GM21529 (cell line): ENCODE results near the gene ATP10B.

Experiments used
- ATAC-seq: cut with Tn5 transposase; IDR thresholded peaks from one replicate; pipeline ENCODE4 v1.9.1; 2021; ENCODE audit not compliant: unreplicated experiment

ATP10B gene

GRCh38 chr5:160573318-160573717 lies 278.7 kb downstream of the ATP10B start:
- no peak for ATAC-seq

GRCh38 chr5:160567031-160567705 lies 284.8 kb downstream of the ATP10B start:
- no peak for ATAC-seq

GRCh38 chr5:160565376-160565775 lies 286.6 kb downstream of the ATP10B start:
- ATAC-seq = no peak

- ATAC-seq = no peak
These were observed 295.2 kb downstream of the ATP10B start for GRCh38 chr5:160556846-160557245.

- no peak for ATAC-seq
These were observed 295.9 kb downstream of the ATP10B start for GRCh38 chr5:160555971-160556631.

- no peak for ATAC-seq
These were observed 296.4 kb downstream of the ATP10B start for GRCh38 chr5:160555581-160555970.

- no peak for ATAC-seq
These were observed 301.9 kb downstream of the ATP10B start for GRCh38 chr5:160550075-160550474.

- ATAC-seq = no peak
These were observed 302.9 kb downstream of the ATP10B start for GRCh38 chr5:160548949-160549645.

- ATAC-seq = no peak
These were observed 304.1 kb downstream of the ATP10B start for GRCh38 chr5:160547872-160548271.

GRCh38 chr5:160547061-160547460 lies 304.9 kb downstream of the ATP10B start:
- no peak for ATAC-seq

- no peak for ATAC-seq
These were observed 306.2 kb downstream of the ATP10B start for GRCh38 chr5:160545832-160546231.

GRCh38 chr5:160543395-160543794 lies 308.6 kb downstream of the ATP10B start:
- no peak for ATAC-seq

- ATAC-seq = no peak
These were observed 309.2 kb downstream of the ATP10B start for GRCh38 chr5:160542840-160543239.

GRCh38 chr5:160542281-160542680 lies 309.7 kb downstream of the ATP10B start:
- ATAC-seq = no peak

GRCh38 chr5:160539431-160539830 lies 312.6 kb downstream of the ATP10B start:
- no peak for ATAC-seq

GRCh38 chr5:160537940-160538339 lies 314.1 kb downstream of the ATP10B start:
- ATAC-seq = no peak

GRCh38 chr5:160537116-160537515 lies 314.9 kb downstream of the ATP10B start:
- no peak for ATAC-seq

GRCh38 chr5:160534914-160535313 lies 317.1 kb downstream of the ATP10B start:
- ATAC-seq = no peak

GRCh38 chr5:160534125-160534524 lies 317.9 kb downstream of the ATP10B start:
- ATAC-seq = no peak

- no peak for ATAC-seq
These were observed 326.3 kb downstream of the ATP10B start for GRCh38 chr5:160525471-160526261.

- no peak for ATAC-seq
These were observed 327.2 kb downstream of the ATP10B start for GRCh38 chr5:160524827-160525226.
